PC-9 (cell line): ENCODE results near the gene GTF2IRD1. TPM values are rescaled to one million over a fixed set of nuclear protein-coding genes. Genes with fewer than 3 reads are reported as not detected.
"Not testable (repeated sequence)": the region's sequence is repeated elsewhere in the genome, so short reads cannot be mapped to it uniquely, and the experiment has no call there.

Experiments used
- BruUV-seq: library from RNA; stranded (reverse); fragments of 400-500 nt; replicated peaks from 2 replicates; lab custom pipeline; 2021; lab: Mats Ljungman, UMichigan
- CTCF ChIA-PET: fragments of 300-600 bp; sonication (Branson Sonifier 250); formaldehyde crosslinking; loops from one replicate; lab custom pipeline; 2022; ENCODE audit warnings: antibody characterized with exemption; lab: Charles Lee
- POLR2A ChIA-PET: fragments of 300-600 bp; sonication (Branson Sonifier 250); formaldehyde crosslinking; loops from one replicate; lab custom pipeline; 2022; ENCODE audit warnings: antibody characterized with exemption; ENCODE audit not compliant: unreplicated experiment; lab: Charles Lee
- DNase-seq, 2 experiments: peaks; one replicate each; pipeline versions ENCODE4 v3.0.0 to v3.0.0-alpha.2; 2015 to 2022; ENCODE audit warnings: mixed read lengths in 1 of 2
- H2AFZ ChIP-seq: fragments of 200-600 bp; sonication (generic); 2 replicates; pipeline ENCODE4 v1.8.1; 2017; ENCODE audit warnings: antibody characterized with exemption
- H3F3A ChIP-seq: fragments of 200-600 bp; sonication (generic); 2 replicates; pipeline ENCODE4 v1.8.1; 2017; ENCODE audit warnings: antibody characterized with exemption, mild to moderate bottlenecking, low read depth; ENCODE audit not compliant: insufficient read depth
- H3K27ac ChIP-seq: fragments of 200-600 bp; sonication (generic); 2 replicates; pipeline ENCODE4 v1.6.1; 2016; ENCODE audit warnings: mixed run types
- H3K27me3 ChIP-seq: fragments of 200-600 bp; sonication (generic); 2 replicates; pipeline ENCODE4 v1.6.1; 2016; ENCODE audit warnings: low read depth, mixed run types; ENCODE audit not compliant: insufficient read depth
- H3K36me3 ChIP-seq: fragments of 200-600 bp; sonication (generic); 2 replicates; pipeline ENCODE4 v1.6.1; 2016; ENCODE audit warnings: low read depth, mixed run types
- H3K4me1 ChIP-seq: fragments of 200-600 bp; sonication (generic); replicated peaks from 2 replicates; pipeline ENCODE4 v1.6.1; 2016; ENCODE audit warnings: mixed run types; ENCODE audit not compliant: insufficient read depth
- H3K4me2 ChIP-seq: fragments of 200-600 bp; sonication (generic); 2 replicates; pipeline ENCODE4 v1.6.1; 2017; ENCODE audit warnings: mixed run types
- H3K4me3 ChIP-seq: fragments of 200-600 bp; sonication (generic); 2 replicates; pipeline ENCODE4 v1.6.1; 2016; ENCODE audit warnings: mixed run types
- H3K79me2 ChIP-seq: fragments of 200-600 bp; sonication (generic); 2 replicates; pipeline ENCODE4 v1.6.1; 2017; ENCODE audit warnings: low read depth, mixed run types
- H3K9me2 ChIP-seq: fragments of 200-600 bp; sonication (generic); 2 replicates; pipeline ENCODE4 v1.8.1; 2017; ENCODE audit warnings: mild to moderate bottlenecking; ENCODE audit not compliant: insufficient read depth
- H3K9me3 ChIP-seq: fragments of 200-600 bp; sonication (generic); 2 replicates; pipeline ENCODE4 v1.8.1; 2016; ENCODE audit warnings: low read depth; ENCODE audit not compliant: insufficient read depth
- H4K20me1 ChIP-seq: fragments of 200-600 bp; sonication (generic); 2 replicates; pipeline ENCODE4 v1.8.1; 2017; ENCODE audit not compliant: insufficient read depth
- EZH2 ChIP-seq: fragments of 200-600 bp; sonication (generic); IDR thresholded peaks from 2 replicates; pipeline ENCODE4 v1.8.0; 2017; ENCODE audit warnings: antibody characterized with exemption, low read depth
- intact Hi-C: fragments of 100-400 bp; cut with micrococcal nuclease; formaldehyde crosslinking; loops from one replicate; pipeline ENCODE4 v1.10.0; 2022; ENCODE audit not compliant: unreplicated experiment
- total RNA-seq: library from RNA; stranded (reverse); gene quantifications from 2 replicates; pipeline ENCODE4 v1.2.3, GENCODE V29; 2021
- TF ChIP-seq, protein P1 (sequence below): fragments of 200-600 bp; sonication (generic); conservative IDR thresholded peaks from 2 replicates; pipeline ENCODE4 v1.6.1; 2017; ENCODE audit warnings: mixed run types, antibody characterized with exemption, mild to moderate bottlenecking, moderate library complexity

The GTF2IRD1 gene
- total RNA-seq, 1 experiment from 2014 or later, result 46.7 TPM

DNA sequence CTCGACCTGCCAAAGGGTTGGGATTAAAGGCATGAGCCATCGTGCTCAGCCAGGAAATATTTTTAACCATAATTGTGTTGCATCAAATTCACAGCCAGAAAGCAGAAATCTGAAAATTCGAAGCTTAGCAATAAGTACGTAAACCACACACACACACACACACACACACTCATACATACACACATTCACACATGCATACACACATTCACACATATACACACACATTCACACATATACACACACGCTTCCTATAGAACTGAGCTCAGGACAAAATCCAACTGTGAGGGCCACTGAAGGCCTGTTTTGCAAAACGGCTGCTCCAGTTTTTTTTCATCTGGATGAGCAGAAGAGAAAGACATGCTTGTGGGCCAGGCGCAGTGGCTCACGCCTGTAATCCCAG, 178.8 kb downstream of the GTF2IRD1 start:
- Histone ChIP-seq H3K36me3 (no peaks in the 10 kb centered on the region), H3K9me2 (no peaks in the 10 kb centered on the region), H3K27me3 (no peaks in the 10 kb centered on the region), H3K4me2 (no peak overlapping the region), H3K9me3 (no peaks in the 10 kb centered on the region), H3K79me2 (no peaks in the 10 kb centered on the region), H3K27ac (no peak overlapping the region), H3F3A (peaks cover 23% of the 10 kb centered on the region), H4K20me1 (no peaks in the 10 kb centered on the region), H3K4me3 (no peak overlapping the region), H2AFZ (no peak overlapping the region), H3K4me1 (peaks cover 27% of the 10 kb centered on the region)
- ChIA-PET POLR2A (no interaction called here), CTCF (no interaction called here)
- TF ChIP-seq, protein P1, sequence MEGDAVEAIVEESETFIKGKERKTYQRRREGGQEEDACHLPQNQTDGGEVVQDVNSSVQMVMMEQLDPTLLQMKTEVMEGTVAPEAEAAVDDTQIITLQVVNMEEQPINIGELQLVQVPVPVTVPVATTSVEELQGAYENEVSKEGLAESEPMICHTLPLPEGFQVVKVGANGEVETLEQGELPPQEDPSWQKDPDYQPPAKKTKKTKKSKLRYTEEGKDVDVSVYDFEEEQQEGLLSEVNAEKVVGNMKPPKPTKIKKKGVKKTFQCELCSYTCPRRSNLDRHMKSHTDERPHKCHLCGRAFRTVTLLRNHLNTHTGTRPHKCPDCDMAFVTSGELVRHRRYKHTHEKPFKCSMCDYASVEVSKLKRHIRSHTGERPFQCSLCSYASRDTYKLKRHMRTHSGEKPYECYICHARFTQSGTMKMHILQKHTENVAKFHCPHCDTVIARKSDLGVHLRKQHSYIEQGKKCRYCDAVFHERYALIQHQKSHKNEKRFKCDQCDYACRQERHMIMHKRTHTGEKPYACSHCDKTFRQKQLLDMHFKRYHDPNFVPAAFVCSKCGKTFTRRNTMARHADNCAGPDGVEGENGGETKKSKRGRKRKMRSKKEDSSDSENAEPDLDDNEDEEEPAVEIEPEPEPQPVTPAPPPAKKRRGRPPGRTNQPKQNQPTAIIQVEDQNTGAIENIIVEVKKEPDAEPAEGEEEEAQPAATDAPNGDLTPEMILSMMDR, result no peak
- no peak for TF ChIP-seq EZH2
- BruUV-seq, result no TSS peak
- intact Hi-C loops, result no loop called here
- no peak for DNase-seq

DNA sequence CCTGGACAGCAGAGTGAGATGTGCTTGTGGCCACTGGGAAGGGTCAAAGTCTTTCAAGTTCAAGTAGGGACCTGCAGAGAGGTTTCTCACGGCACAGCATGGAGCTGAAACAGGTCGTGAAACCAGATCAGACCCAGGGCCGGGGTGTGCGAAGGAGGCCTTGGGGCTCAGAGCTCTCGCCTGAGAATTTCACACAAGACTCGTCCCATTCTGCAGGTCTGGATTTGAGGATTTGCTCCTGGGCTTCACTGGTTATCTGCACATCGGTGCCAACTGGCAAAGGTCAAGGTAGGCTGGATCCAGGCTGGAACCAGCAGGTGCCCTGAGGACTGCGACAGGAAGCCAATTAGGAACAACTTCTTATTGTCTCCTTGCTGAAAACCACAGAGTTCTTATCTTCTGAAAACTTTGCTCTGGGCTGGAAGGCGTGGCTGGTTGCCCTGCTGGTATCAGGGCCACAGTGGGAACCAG, 179.8 kb downstream of the GTF2IRD1 start:
- DNase-seq, result peak; percentile 63
- H4K20me1 ChIP-seq, result no peaks in the 10 kb centered on the region
- H2AFZ ChIP-seq, result no peak overlapping the region
- H3K27me3 ChIP-seq, result no peaks in the 10 kb centered on the region
- H3K79me2 ChIP-seq, result no peaks in the 10 kb centered on the region
- peak overlapping the region; percentile 54 for H3K4me2 ChIP-seq
- CTCF ChIA-PET, result no interaction called here
- POLR2A ChIA-PET, result interaction anchor here (0.5 kb wide), 1 partner anchor 1650 kb away, joined by 3 read pairs; no protein-coding TSS in a partner anchor
- peaks cover 32% of the 10 kb centered on the region for H3K4me1 ChIP-seq
- TF ChIP-seq, protein P1, result no peak
- TF ChIP-seq EZH2, result no peak
- H3F3A ChIP-seq, result peaks cover 20% of the 10 kb centered on the region
- H3K27ac ChIP-seq, result peak overlapping the region; percentile 13; the same call in 1 of the 2 replicates
- H3K36me3 ChIP-seq, result no peaks in the 10 kb centered on the region
- no TSS peak for BruUV-seq
- H3K9me3 ChIP-seq, result no peaks in the 10 kb centered on the region
- no peak overlapping the region for H3K4me3 ChIP-seq
- no peaks in the 10 kb centered on the region for H3K9me2 ChIP-seq
- intact Hi-C loops, result no loop called here

DNA sequence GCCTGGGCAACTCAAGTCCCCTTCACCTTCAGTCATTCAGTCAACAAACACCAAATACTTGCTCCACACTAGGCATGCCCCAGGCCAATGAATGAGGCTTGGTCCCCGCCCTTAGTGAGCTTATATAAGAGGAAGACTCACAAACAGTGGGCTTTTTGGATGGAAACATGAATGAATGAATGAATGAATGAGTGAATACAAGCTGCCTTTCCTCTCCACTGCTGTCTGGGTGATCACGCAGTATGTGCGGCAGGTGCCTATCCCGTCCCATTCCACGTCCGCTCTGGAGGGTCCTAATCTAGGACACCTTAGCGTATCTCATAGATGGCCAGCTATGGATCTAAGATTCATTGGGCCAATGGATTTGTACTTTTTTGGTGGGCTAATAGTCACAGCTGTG, 184.0 kb downstream of the GTF2IRD1 start:
- Histone ChIP-seq H2AFZ (no peak overlapping the region), H3K4me1 (peaks cover 32% of the 10 kb centered on the region), H3K4me2 (no peak overlapping the region), H3K27me3 (no peaks in the 10 kb centered on the region), H3K9me3 (no peaks in the 10 kb centered on the region), H3K79me2 (no peaks in the 10 kb centered on the region), H4K20me1 (no peaks in the 10 kb centered on the region), H3K27ac (no peak overlapping the region), H3K4me3 (no peak overlapping the region), H3F3A (peaks cover 20% of the 10 kb centered on the region), H3K9me2 (no peaks in the 10 kb centered on the region), H3K36me3 (no peaks in the 10 kb centered on the region)
- ChIA-PET CTCF (no interaction called here), POLR2A (no interaction called here)
- intact Hi-C loops, result loop anchor here (5.0 kb wide), 2 partner anchors 160 to 185 kb away; partner anchors contain the start of gene GTF2IRD1
- no TSS peak for BruUV-seq
- TF ChIP-seq, protein P1, result no peak
- no peak for TF ChIP-seq EZH2
- no peak for DNase-seq

DNA sequence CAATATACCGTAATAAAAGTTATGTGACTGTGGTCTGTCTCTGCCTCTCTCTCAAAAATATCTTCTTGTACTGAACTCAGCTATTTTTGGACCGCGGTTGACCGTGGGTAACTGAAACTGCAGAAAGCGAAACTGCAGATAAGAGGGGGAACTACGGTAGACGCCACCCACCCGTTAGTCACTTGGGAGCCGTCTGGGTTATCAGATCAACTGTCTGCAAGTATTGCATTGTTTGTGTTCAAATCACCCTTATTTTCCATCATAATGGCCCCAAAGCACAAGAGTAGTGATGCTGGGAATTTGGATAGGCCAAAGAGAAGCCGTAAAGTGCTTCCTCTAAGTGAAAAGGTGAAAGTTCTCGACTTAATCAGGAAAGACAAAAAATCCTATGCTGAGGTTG, 196.3 kb downstream of the GTF2IRD1 start:
- BruUV-seq, H3K36me3 ChIP-seq, H4K20me1 ChIP-seq, H3K9me2 ChIP-seq, H3K27me3 ChIP-seq, CTCF ChIA-PET, intact Hi-C loops, H3K79me2 ChIP-seq, H3K9me3 ChIP-seq, H3F3A ChIP-seq: not testable (repeated sequence)
- POLR2A ChIA-PET, result interaction anchor here (0.7 kb wide), 1 partner anchor 10 kb away, joined by 5 read pairs; no protein-coding TSS in a partner anchor
- peak overlapping the region; percentile 31; the same call in 1 of the 2 replicates for H3K4me3 ChIP-seq
- peaks cover 16% of the 10 kb centered on the region for H3K4me1 ChIP-seq
- peak overlapping the region; percentile 67 for H3K4me2 ChIP-seq
- DNase-seq, result peak; percentile 40 to 68
- H2AFZ ChIP-seq, result peak overlapping the region; percentile 79
- H3K27ac ChIP-seq, result peak overlapping the region; percentile 63

DNA sequence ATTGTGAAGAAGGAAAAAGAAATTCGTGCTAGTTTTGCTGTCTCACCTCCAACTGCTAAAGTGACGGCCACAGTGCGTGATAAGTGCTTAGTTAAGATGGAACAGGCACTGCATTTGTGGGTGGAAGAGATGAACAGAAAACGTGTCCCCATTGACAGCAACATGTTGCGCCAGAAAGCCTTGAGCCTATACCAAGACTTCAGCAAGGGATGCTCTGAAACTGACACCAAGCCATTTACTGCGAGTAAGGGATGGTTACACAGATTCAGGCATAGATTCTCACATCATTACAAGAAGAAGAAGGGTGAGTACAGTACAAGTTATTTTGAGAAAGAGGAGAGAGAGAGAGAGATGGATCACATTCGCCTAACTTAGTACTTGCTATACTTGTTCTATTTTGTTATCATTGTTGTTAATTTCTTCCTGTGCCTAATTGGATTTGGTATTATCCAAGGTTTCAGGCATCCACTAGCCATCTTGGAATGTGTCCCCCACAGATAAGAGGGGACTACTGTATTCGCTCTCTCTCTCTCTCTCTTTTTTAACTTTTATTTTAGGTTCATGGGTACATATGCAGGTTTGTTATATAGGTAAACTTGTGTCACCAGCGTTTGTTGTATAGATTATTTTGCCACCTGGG, 196.9 kb downstream of the GTF2IRD1 start:
- H3K79me2 ChIP-seq, H3K4me3 ChIP-seq, intact Hi-C loops, POLR2A ChIA-PET, H3K9me3 ChIP-seq, H3K36me3 ChIP-seq, H3K9me2 ChIP-seq, H2AFZ ChIP-seq, H4K20me1 ChIP-seq, DNase-seq, H3F3A ChIP-seq, H3K27me3 ChIP-seq: not testable (repeated sequence)
- Histone ChIP-seq H3K4me2 (peak overlapping the region; percentile 67; the same call in 1 of the 2 replicates), H3K4me1 (peaks cover 22% of the 10 kb centered on the region), H3K27ac (peak overlapping the region; percentile 63; the same call in 1 of the 2 replicates)
- TSS peak; percentile 97 for BruUV-seq
- CTCF ChIA-PET, result interaction anchor here (0.6 kb wide), 2 partner anchors 175 to 190 kb away, joined by 8 to 9 read pairs; no protein-coding TSS in a partner anchor
